Body of pancreas (tissue), 4 donors: ENCODE data around the gene NAXE.

ENCODE experiments used
- POLR2A ChIP-seq, 3 donors: fragments of 450-650 bp; IDR thresholded peaks; one replicate each; pipeline ENCODE4 v1.6.1; 2016; ENCODE audit warnings: antibody characterized with exemption in 3 of 3, mild to moderate bottlenecking in 2 of 3
- TF ChIP-seq, protein P1 (sequence below), 7 experiments: fragments of 450-650 bp in 4 of 7; fragments of 200-600 bp in 3 of 7; sonication (generic) in 3 of 7; IDR thresholded peaks; one replicate each; pipeline ENCODE4 v1.5.1; 2016 to 2019; ENCODE audit warnings: antibody characterized with exemption in 7 of 7

DNA sequence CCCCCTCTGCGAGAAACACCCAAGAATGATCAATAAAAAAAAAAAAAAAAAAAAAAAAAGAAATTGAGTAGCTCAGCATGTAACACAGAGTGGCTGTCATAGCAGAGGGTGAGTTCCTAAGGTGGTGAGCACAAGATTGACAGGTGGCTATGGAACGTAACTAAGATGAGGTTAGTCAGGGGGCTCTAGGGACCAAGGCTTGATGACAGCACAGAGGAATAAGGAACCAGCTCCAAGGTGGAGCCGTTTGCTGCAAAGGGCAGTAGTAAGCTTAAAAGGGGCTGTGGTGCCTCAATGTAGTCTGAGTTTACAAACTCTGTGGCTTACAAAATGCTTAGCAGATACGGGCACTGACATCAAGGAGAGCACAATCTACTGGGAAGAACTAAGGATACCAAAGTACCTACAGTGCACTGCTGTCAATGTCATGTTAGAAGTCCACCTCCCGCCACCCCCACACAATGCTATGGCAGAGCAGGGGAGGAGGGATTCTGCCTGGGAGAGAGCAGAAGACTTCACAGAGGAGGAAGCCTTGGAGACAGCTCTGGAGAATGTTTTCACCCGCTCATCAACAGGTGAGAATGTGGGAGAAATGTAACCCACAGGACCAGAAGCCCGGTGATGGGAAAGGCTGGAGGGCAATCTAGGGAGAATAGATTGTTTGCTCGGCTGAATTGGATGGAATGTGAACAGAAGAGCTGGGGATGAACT lies 32.3 kb upstream of the NAXE start:
- TF ChIP-seq, protein P1, sequence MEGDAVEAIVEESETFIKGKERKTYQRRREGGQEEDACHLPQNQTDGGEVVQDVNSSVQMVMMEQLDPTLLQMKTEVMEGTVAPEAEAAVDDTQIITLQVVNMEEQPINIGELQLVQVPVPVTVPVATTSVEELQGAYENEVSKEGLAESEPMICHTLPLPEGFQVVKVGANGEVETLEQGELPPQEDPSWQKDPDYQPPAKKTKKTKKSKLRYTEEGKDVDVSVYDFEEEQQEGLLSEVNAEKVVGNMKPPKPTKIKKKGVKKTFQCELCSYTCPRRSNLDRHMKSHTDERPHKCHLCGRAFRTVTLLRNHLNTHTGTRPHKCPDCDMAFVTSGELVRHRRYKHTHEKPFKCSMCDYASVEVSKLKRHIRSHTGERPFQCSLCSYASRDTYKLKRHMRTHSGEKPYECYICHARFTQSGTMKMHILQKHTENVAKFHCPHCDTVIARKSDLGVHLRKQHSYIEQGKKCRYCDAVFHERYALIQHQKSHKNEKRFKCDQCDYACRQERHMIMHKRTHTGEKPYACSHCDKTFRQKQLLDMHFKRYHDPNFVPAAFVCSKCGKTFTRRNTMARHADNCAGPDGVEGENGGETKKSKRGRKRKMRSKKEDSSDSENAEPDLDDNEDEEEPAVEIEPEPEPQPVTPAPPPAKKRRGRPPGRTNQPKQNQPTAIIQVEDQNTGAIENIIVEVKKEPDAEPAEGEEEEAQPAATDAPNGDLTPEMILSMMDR (IDR thresholded peaks at IDR 0.05), result no peak
- TF ChIP-seq POLR2A (IDR thresholded peaks at IDR 0.05), result no peak
